HG03103 (cell line): ENCODE measurements around the gene SSTR4.
"Not testable (repeated sequence)": the region's sequence is repeated elsewhere in the genome, so short reads cannot be mapped to it uniquely, and the experiment has no call there.

Source experiments
- ATAC-seq: cut with Tn5 transposase; IDR thresholded peaks from one replicate; pipeline ENCODE4 v1.9.1; 2021; ENCODE audit warnings: low read depth; ENCODE audit not compliant: unreplicated experiment

Gene SSTR4

DNA sequence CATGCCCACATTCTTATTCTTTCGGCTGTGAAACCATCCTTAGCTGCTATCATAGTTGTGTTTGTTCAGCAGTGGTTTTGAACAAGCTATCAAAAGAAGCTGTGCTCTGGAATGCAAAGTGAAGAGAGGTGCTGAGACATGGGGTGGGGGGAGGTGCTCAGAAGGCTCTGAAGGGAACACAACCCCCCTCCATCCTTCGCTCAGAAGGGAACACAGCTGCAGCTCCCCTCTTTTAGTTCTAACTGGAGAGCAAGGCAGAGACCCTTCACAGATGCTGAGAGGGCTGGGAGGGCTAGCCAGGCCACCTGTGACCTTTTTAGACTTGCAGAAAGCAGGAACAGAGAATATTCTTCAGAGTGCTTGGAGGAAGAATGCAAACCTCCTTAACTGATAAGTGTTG lies 17.6 kb upstream of the SSTR4 start:
- ATAC-seq: no peak

DNA sequence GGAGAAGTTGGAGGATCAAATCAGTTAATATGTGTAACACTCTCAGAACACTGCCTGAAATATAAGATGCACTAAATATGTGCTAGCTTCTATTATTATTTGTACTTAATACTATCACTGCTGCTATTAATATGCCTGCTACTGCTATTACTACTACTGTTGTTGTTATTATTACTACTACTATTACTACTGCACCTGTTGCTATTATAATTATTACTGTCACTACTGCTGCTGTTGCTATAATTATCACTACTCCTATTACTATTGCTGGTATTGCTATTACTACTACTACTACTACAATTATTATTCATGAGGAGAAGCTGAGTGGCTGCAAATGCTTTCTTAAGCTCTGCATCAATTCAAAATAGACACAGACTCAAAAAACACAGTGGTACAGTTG lies 16.7 kb upstream of the SSTR4 start:
- ATAC-seq: no peak

DNA sequence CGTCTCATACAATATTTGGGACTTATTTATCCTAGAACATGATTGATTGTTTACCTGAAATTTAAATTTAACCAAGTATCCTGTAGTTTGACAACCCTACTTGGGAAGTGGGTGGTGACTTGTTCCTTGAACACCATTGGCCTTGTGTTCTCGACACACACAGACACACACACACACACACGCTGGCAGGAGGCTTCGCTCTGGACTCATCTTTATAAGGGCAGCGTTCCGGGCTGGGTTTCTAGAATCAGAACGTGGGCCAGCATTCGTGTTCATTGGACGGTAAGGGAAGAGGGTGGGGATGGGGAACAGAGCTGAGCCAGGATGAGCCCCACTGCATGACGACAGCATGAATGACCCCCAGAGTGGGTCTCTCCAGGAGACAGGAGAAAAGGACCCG lies 16.2 kb upstream of the SSTR4 start:
- no peak for ATAC-seq

DNA sequence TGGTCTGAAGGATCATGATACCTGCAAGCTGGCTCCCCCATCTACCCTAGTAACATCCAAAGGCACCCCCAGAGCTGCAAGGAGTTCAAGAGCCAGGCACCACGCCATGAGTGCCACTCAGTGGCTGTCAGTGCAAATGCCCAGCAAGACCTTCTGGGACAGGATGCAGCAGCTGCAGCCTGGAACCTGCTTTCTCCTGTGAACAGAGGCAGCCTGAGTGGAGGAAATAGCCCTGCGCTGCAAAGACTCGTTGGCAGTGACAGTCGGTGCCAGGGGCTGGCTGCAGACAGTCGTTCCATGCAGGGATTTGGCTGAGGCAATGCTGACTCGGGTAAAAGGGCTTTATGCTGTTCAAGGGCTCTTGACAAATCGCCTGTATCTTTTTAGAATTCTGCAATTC lies 15.7 kb upstream of the SSTR4 start:
- no peak for ATAC-seq

DNA sequence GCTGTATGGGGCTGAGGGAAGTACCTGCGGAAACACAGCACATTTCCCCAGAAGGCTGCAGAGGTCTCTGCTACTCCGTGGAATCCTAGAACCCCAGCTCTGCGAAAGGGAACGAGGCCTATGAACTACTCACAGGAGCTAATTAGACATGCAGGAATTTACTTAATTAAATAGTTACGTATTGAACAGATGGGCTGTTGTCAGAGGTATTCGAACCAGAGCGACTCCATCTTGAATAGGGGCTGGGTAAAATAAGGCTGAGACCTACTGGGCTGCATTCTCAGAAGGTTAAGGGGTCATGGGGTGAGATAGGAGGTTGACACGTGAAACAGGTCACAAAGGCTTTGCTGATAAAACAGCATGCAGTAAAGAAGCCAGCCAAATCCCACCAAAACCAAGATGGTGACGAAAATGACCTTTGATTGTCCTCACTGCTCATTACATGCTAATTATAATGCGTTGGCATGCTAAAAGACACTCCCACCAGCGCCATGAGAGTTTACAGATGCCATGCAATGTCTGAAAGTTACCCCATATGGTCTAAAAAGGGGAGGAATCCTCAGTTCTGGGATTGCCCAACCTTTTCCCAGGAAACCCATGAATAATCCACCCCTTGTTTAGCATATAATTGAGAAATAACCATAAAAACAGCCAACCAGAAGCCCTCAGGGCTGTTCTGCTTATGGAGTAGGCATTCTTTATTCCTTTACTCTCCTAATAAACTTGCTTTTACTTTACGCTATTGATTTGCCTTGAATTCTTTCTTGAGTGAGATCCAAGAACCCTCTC lies 14.7 kb upstream of the SSTR4 start:
- ATAC-seq: no peak

DNA sequence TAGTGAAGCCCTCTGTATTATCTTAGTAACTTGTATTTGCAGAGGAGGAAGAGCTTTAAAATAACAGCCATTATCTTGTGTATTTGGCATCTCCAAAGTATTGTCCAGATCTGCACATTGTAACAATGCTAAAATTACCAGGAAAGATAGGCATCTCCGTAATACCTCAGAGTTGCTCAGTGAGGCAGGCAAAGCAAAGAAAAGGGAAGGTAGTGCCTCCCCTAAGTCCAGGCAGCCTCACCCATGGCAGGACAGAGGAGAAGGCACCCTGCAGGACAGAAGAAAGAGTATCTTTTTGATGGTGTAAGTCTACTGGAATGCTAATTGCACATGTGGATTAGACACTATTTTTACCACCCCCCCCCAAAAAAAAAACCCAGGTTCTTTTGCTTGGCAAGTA lies 13.6 kb upstream of the SSTR4 start:
- ATAC-seq: no peak

DNA sequence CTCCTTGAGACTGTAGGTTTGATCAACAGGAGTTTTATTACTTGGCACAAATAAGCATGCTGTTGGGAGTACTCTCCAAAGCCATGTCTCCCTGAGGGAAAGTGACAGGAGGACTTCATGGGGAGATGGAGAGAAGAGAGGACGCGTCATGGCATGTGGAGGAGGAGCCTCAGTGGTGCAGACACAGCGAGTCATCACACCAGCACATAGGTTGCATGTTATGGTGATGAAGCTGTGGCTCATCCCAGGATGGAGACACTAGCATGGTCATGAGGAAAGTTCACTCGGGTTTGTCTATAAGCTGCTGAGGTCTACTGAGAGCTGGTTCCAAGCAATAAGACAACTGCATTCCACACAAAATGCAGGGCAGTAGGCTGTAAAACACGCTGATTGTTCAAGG lies 13.2 kb upstream of the SSTR4 start:
- ATAC-seq: no peak

DNA sequence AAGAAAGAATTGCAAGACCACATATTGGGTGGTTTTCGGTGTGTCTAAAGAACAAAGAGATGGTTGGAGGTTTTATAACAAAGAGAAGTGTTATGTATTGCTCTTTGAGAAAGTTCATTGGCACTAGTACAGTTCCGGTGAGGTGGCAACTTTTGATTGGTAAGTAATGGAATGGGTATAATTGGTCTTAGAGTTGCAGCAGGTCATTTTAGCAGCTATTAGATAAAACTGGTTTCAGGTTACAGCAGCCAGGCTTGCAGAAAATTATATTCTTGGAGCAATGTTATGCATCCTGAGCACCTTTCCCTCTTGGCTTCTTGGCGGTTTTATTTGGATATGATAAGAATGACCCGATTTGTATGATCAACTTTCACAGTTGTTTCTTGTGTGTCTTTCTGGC lies 12.3 kb upstream of the SSTR4 start:
- ATAC-seq: no peak

DNA sequence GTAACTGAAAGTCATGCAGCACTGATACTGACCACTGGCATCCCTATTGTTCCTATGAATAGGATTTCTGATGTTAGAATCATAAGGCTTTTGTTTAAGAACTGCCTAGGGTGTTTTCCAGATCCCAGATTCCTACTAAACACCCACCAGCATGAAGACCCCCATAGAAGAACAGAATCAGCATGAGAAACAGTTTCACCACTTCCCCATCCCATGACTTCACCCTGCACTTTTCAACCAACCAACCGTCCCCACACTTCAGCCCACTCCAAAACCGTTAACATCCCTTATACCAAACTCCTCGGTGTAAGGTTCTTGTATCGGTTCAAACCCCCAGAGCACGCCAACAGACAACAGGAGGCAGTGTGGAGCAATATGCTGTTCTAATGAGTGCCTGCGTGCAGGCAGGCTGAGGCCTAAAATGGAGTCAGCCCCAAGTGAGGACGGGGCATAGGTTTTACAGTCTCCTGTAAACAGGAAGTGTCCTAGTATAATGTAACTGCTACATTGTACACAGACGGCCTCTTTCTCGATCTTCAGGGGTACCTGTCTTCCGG lies 11.4 kb upstream of the SSTR4 start:
- no peak for ATAC-seq

DNA sequence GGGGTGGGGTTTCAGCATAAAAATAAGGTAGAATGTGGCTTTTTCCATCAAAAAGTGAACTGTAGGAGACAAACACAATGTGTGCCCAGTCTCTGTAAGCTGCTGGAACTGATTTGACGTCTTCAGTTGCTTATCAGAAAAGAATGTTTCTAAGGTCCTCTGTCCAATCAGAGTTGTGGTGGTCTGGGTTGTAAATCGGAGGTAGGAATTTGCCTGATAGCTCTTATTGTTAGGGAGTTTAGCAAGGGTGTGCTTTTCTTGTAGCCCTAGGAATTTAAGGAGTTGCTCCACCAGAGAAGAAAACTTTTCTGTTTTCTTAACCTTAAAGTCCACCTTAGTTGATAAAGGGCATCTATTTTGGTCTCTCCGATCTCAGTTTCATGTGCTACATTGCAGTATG lies 10.4 kb upstream of the SSTR4 start:
- no peak for ATAC-seq

DNA sequence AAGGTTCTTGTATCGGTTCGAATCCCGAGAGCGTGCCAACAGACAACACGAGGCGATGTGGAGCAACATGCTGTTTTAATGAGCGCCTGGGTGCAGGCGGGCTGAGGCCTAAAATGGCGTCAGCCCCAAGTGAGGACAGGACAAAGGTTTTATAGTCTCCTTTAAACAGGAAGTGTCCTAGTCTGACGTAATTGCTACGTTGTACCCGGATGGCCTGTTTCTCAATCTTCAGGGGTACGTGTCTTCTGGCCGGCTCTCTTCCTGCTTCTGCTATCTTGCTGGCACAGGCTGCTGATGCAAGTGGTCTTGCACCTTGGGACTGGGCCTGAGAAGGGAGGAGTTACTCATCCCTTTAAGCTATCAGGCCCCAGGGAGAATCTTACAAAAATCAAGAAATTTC lies 9.6 kb upstream of the SSTR4 start:
- not testable (repeated sequence) for ATAC-seq

DNA sequence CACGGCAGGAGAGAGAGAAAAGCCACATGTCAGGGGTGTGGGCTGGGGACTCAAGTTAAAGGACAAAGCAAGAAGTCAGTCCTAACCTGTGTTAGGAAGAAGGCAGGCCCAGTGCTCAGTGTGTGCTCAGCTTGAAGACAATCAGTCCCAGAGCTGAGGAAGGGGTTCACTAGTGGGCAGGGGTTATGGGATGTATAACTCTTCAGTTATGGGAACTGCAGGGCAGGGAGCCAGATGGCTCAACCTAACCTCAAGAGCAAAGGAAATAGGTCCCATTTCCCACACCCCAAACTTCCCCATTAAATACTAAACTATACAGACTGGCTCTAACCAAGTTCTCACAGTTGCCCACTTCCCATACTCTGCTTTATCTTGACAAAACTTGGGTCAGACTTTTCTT lies 7.4 kb upstream of the SSTR4 start:
- no peak for ATAC-seq

DNA sequence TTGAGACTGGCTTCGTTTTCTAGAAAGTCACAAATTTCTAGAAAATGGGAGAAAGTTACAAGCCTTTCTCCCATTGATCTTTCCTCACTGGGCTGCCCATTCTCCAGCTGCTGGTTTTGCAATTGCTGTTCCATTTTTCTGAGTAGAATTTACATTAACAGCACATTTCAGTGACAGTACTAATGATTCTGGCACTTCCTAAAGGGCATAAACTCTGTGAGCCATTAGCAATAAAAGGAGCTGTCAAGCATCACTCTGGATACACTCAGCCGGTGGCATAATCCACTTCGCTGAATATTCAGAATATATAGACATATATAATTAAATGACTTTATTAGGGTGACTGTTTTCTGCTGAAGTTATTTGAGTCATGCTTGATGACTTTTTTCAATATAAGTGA lies 6.7 kb upstream of the SSTR4 start:
- ATAC-seq: no peak

DNA sequence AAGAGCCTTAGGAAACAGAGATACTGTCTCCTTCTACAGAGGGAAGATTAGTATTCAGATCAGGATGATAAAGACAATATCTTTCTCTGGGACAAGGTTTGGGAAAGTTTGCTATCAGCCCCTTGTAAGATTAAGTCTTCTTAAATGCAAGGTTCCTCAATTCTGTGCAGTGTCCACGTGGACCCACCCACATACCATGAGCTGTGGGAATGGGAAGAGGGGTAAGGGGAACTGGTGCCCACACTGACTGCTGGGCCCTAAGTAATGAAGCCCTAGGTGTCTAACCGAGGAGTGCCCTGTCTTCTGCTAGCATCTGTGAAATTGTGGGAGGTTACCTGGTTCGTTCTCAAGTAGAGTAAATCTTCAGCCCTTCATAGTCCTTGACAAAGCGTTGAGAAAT lies 5.8 kb upstream of the SSTR4 start:
- no peak for ATAC-seq

DNA sequence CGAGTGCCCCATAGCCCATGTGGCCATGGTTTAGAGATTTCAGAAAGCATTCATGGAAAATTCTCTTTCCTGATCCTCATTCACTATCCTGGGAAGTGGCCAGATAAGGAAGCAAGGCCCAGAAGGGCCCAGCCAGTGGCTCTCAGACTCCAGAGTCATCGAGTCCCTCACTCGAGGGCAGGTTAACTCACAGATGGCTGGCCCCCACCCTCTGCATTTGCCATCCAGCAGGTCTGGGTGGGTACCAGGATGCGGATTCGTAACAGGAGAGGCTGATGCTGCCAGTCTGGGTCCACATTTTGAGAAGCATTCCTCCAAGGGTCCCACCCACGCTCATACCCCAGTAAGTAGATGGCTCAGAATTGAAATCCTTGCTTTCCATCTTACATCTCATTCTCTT lies 3.8 kb upstream of the SSTR4 start:
- no peak for ATAC-seq

DNA sequence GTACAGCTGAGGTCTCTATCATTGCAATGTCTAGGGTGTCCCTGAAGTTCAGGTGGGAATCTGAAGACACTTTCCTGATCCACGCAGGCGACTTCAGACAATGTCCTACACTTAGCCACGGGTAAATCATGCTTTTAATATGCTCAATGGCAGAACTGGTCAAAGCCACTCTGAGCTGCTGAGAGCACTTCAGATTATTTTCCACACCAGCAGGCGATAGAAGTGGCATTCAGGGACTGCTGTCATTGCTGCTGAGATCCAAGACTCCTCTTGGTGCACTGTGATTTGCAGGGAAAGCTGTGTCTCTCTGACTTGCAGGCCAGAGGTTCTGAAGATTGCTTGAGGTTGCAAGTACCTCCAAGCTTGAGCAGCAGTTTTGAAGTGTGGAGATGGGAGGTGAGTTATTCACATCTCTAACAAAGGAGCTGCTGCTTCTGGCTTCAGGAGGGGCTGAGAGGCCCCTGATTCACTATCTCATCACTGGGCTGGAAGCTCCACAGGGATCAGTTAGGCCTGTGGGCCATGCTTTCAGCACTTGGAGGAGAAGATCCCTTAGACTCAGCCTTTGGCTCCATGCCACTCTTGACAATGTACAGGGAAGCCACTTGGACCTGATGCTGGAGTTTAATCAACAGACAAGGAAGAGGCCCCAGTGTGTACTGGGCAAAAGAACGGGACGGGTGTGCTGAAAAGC lies 2.9 kb upstream of the SSTR4 start:
- no peak for ATAC-seq

DNA sequence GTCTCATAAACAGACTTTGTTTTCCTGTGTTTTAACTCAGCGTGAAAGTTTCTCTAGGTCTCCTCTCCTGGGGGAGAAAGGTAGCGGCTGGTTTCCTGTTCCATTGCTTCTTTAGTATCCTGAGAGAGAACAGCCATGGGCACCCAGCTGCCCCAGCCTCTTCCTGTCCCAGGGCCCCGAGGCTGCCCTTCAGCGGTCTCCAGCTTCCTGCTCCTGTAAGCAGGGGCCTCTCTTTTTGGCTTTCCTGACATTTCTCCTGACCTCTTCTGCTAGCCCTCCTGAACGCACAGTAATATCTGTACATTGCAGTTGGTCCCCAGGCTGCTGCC lies 2.4 kb upstream of the SSTR4 start:
- ATAC-seq: no peak

DNA sequence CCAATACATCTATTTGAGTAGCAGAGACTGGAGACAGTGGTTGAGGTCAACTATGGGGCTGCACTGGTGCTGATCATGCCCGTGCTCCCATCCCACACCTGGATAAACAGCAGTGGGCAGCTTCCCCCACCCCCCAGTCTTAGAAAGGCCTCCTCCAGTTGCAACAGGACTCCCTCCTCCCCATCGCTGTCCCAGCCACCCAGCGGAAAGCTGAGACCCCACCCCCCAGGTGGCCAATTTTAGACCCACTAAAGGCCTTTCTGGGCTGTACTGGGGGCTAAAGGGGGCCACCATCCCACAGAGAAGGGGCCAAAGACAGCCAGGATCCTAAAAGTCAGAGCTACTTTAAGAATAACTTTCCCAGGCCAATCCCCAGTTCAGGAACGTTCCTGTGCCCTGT lies 1.2 kb upstream of the SSTR4 start:
- ATAC-seq: no peak

DNA sequence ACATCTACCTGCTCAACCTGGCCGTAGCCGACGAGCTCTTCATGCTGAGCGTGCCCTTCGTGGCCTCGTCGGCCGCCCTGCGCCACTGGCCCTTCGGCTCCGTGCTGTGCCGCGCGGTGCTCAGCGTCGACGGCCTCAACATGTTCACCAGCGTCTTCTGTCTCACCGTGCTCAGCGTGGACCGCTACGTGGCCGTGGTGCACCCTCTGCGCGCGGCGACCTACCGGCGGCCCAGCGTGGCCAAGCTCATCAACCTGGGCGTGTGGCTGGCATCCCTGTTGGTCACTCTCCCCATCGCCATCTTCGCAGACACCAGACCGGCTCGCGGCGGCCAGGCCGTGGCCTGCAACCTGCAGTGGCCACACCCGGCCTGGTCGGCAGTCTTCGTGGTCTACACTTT lies 619 bp downstream of the SSTR4 start:
- ATAC-seq: no peak

DNA sequence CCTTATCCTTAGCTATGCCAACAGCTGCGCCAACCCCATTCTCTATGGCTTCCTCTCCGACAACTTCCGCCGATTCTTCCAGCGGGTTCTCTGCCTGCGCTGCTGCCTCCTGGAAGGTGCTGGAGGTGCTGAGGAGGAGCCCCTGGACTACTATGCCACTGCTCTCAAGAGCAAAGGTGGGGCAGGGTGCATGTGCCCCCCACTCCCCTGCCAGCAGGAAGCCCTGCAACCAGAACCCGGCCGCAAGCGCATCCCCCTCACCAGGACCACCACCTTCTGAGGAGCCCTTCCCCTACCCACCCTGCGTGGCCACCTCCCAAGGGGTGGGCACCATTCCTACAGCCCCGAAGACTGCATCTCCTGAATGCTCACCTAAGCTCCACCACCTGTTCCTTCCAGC lies 1.3 kb downstream of the SSTR4 start:
- no peak for ATAC-seq

DNA sequence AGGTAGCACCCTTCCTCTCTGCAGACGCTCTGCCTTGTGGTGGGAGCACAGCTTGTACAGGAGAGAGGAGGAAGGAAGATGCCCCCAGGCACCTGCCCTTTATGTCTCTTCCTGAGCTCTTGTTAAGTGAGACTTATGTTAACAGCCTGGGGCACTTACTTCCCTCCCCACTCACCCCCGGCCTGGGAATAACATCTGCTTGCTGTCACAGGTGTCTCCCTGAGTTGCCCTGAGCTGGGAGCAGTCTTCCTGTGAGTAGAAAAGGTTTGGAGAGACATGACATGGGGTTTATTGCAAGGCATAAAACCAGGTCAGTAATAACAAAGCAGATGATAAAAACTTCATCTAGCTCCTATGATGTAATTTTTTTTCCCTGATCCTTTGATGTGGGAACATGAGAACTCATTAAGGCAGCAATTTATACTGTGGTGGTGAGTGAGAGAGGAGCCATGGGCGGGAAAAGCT lies 1.9 kb downstream of the SSTR4 start:
- ATAC-seq: no peak
